ENCODE measurements around the gene CCDC167. TPM values are rescaled to one million over a fixed set of nuclear protein-coding genes. Genes with fewer than 3 reads are reported as not detected.

Gene CCDC167
- total RNA-seq, 1 experiment from 2014 or later: 32.3 TPM

DNA sequence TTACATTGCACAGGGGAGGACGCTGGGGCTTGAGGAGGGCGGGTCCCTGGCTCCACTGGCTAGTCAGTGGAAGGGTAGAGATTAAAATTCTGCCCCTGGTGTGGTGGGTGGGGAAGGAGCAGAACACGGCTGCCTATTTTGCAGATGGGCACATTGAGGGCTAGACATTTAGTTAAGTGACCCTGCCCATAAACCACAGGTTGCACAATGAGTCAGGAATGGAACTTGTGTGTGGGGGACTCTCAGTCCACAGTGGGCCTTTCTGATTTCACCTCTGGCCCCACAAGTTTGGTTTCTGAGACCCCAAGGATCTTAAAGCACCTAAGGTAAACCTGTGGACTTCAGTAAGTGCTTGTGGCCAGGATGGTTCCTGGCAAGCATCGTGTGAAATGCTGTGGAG is 22.0 kb upstream of the CCDC167 start:
- no peaks in the 10 kb centered on the region for H3K27me3 ChIP-seq (replicated peaks; ENCODE audit: control insufficient read depth, insufficient read depth, low read length)
- H3K9me3 ChIP-seq: no peaks in the 10 kb centered on the region
- intact Hi-C loops (cut with micrococcal nuclease; ENCODE audit: unreplicated experiment): no loop called here
- no peaks in the 10 kb centered on the region for H3K27me3 Mint-ChIP-seq (ENCODE audit: insufficient read depth, unreplicated experiment)
- CTCF ChIA-PET: no interaction called here
- H3K4me3 ChIP-seq (ENCODE audit: low read depth, low read length): no peak overlapping the region
- POLR2A ChIA-PET: no interaction called here
- H3K9me3 Mint-ChIP-seq (ENCODE audit: unreplicated experiment): no peaks in the 10 kb centered on the region
- no peaks in the 10 kb centered on the region for H3K36me3 Mint-ChIP-seq (ENCODE audit: insufficient read depth, unreplicated experiment)
- H3K27ac Mint-ChIP-seq (ENCODE audit: unreplicated experiment): no peak overlapping the region
- no peaks in the 10 kb centered on the region for H3K4me1 Mint-ChIP-seq (ENCODE audit: low read depth, unreplicated experiment)
- H3K36me3 ChIP-seq (ENCODE audit: control insufficient read depth, insufficient read depth, low read length): no peaks in the 10 kb centered on the region
- H3K4me1 ChIP-seq: no peaks in the 10 kb centered on the region
- TF ChIP-seq, protein P1, sequence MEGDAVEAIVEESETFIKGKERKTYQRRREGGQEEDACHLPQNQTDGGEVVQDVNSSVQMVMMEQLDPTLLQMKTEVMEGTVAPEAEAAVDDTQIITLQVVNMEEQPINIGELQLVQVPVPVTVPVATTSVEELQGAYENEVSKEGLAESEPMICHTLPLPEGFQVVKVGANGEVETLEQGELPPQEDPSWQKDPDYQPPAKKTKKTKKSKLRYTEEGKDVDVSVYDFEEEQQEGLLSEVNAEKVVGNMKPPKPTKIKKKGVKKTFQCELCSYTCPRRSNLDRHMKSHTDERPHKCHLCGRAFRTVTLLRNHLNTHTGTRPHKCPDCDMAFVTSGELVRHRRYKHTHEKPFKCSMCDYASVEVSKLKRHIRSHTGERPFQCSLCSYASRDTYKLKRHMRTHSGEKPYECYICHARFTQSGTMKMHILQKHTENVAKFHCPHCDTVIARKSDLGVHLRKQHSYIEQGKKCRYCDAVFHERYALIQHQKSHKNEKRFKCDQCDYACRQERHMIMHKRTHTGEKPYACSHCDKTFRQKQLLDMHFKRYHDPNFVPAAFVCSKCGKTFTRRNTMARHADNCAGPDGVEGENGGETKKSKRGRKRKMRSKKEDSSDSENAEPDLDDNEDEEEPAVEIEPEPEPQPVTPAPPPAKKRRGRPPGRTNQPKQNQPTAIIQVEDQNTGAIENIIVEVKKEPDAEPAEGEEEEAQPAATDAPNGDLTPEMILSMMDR (IDR thresholded peaks at IDR 0.05; ENCODE audit: insufficient read depth in 1 of 2, low read depth in 1 of 2, low read length in 1 of 2, severe bottlenecking in 1 of 2, unreplicated experiment in 1 of 2): no peak
- DNase-seq: no peak
- no peak overlapping the region for H3K4me3 Mint-ChIP-seq (ENCODE audit: unreplicated experiment)
- BruUV-seq (replicated peaks): no TSS peak

DNA sequence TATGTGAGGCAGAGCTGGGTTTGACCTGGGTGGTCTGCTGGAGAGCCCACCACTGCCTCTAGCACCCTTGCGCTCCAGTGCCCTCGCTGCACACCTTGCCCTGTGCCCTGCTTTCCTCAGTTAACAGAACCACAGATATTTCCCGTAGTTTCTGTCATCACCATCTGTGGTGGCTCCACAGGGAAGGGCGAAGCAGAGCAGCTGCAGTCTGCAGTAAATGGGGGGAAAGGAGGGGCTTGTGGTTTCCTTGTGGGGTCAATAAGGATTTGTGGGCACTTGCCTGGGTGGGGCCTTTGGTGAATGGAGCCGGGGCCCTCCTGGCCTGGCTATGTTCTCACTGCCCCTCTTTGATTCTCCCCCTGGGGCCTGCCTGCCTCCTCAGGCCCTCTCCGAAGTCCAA is 21.2 kb upstream of the CCDC167 start:
- intact Hi-C loops (cut with micrococcal nuclease; ENCODE audit: unreplicated experiment): no loop called here
- TF ChIP-seq, protein P1 (IDR thresholded peaks at IDR 0.05; ENCODE audit: insufficient read depth in 1 of 2, low read depth in 1 of 2, low read length in 1 of 2, severe bottlenecking in 1 of 2, unreplicated experiment in 1 of 2): no peak
- 0 out of 2 replicates have a peak, but pooled peaks cover under 1% of the 10 kb centered on the region for H3K4me1 ChIP-seq
- Mint-ChIP-seq H3K27me3 (ENCODE audit: insufficient read depth, unreplicated experiment) (no peaks in the 10 kb centered on the region), H3K36me3 (ENCODE audit: insufficient read depth, unreplicated experiment) (no peaks in the 10 kb centered on the region), H3K4me1 (ENCODE audit: low read depth, unreplicated experiment) (no peaks in the 10 kb centered on the region), H3K27ac (ENCODE audit: unreplicated experiment) (no peak overlapping the region), H3K9me3 (ENCODE audit: unreplicated experiment) (no peaks in the 10 kb centered on the region), H3K4me3 (ENCODE audit: unreplicated experiment) (no peak overlapping the region)
- CTCF ChIA-PET: no interaction called here
- H3K27me3 ChIP-seq (replicated peaks; ENCODE audit: control insufficient read depth, insufficient read depth, low read length): no peaks in the 10 kb centered on the region
- H3K9me3 ChIP-seq: no peaks in the 10 kb centered on the region
- no peak for DNase-seq
- H3K4me3 ChIP-seq (ENCODE audit: low read depth, low read length): no peak overlapping the region
- POLR2A ChIA-PET: no interaction called here
- no peaks in the 10 kb centered on the region for H3K36me3 ChIP-seq (ENCODE audit: control insufficient read depth, insufficient read depth, low read length)
- no TSS peak for BruUV-seq (replicated peaks)

DNA sequence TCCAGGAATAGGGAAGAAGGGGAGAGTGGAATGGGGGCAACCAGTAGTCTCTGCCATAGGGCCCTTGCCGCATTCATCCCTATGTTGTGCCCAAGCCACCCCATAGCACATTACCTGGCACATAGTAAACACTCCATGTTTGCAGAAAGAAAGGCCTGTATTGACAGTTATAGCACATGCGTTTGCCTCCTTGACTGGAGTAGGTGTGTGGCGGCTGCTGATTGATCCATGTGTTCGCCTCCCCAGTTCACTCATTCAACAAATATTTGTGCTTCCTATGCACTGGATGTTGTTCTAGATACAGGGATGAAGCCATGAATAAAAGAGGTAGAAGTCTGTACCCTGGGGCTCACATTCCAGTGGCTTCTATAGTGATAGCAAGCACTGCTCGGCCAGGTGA is 19.8 kb upstream of the CCDC167 start:
- no peaks in the 10 kb centered on the region for H3K27me3 ChIP-seq (replicated peaks; ENCODE audit: control insufficient read depth, insufficient read depth, low read length)
- no peak overlapping the region for H3K4me3 Mint-ChIP-seq (ENCODE audit: unreplicated experiment)
- no TSS peak for BruUV-seq (replicated peaks)
- intact Hi-C loops (cut with micrococcal nuclease; ENCODE audit: unreplicated experiment): no loop called here
- no peak overlapping the region for H3K27ac Mint-ChIP-seq (ENCODE audit: unreplicated experiment)
- TF ChIP-seq, protein P1 (IDR thresholded peaks at IDR 0.05; ENCODE audit: insufficient read depth in 1 of 2, low read depth in 1 of 2, low read length in 1 of 2, severe bottlenecking in 1 of 2, unreplicated experiment in 1 of 2): no peak
- ChIA-PET CTCF (no interaction called here), POLR2A (no interaction called here)
- no peaks in the 10 kb centered on the region for H3K9me3 ChIP-seq
- no peaks in the 10 kb centered on the region for H3K36me3 Mint-ChIP-seq (ENCODE audit: insufficient read depth, unreplicated experiment)
- no peak for DNase-seq
- no peaks in the 10 kb centered on the region for H3K27me3 Mint-ChIP-seq (ENCODE audit: insufficient read depth, unreplicated experiment)
- H3K9me3 Mint-ChIP-seq (ENCODE audit: unreplicated experiment): no peaks in the 10 kb centered on the region
- H3K36me3 ChIP-seq (ENCODE audit: control insufficient read depth, insufficient read depth, low read length): no peaks in the 10 kb centered on the region
- H3K4me1 ChIP-seq: peaks cover 11% of the 10 kb centered on the region
- H3K4me3 ChIP-seq (ENCODE audit: low read depth, low read length): no peak overlapping the region
- peaks cover 8% of the 10 kb centered on the region for H3K4me1 Mint-ChIP-seq (ENCODE audit: low read depth, unreplicated experiment)

Data from Caco-2 (cell line).